Muscle layer of duodenum (tissue), 2 donors: ENCODE data around the gene PADI1.

Experiments used
- H3K27ac ChIP-seq: one replicate; pipeline ENCODE4 v1.7.0; 2013; ENCODE audit warnings: mild to moderate bottlenecking, low read length
- H3K27me3 ChIP-seq: one replicate; pipeline ENCODE4 v1.7.0; 2013; ENCODE audit warnings: low read depth, mild to moderate bottlenecking, control low read depth, low read length
- H3K36me3 ChIP-seq, 2 donors: one replicate each; pipeline ENCODE4 v1.7.0; 2013; ENCODE audit warnings: low read length in 2 of 2, control low read depth in 1 of 2, mild to moderate bottlenecking in 1 of 2; ENCODE audit not compliant: insufficient read depth in 2 of 2, control insufficient read depth in 1 of 2
- H3K4me1 ChIP-seq, 2 donors: one replicate each; pipeline ENCODE4 v1.7.0; 2013; ENCODE audit warnings: low read length in 2 of 2, mild to moderate bottlenecking in 2 of 2, control low read depth in 1 of 2, moderate library complexity in 1 of 2; ENCODE audit not compliant: insufficient read depth in 2 of 2, control insufficient read depth in 1 of 2
- H3K4me3 ChIP-seq, 2 donors: one replicate each; pipeline ENCODE4 v1.7.0; 2013; ENCODE audit warnings: low read length in 2 of 2, low read depth in 1 of 2, mild to moderate bottlenecking in 1 of 2
- H3K9me3 ChIP-seq, 2 donors: one replicate each; pipeline ENCODE4 v1.7.0; 2013; ENCODE audit warnings: low read length in 2 of 2, control low read depth in 1 of 2, mild to moderate bottlenecking in 1 of 2; ENCODE audit not compliant: control insufficient read depth in 1 of 2
- donor health status: healthy.

Gene PADI1

GRCh38 chr1:17224434-17224833 is 19.5 kb downstream of the PADI1 start:
- H3K9me3 ChIP-seq = no peaks in the 10 kb centered on the region
- H3K4me3 ChIP-seq = no peak overlapping the region
- no peaks in the 10 kb centered on the region for H3K27me3 ChIP-seq
- H3K4me1 ChIP-seq = no peaks in the 10 kb centered on the region
- no peaks in the 10 kb centered on the region for H3K36me3 ChIP-seq
- no peak overlapping the region for H3K27ac ChIP-seq

GRCh38 chr1:17225140-17225539 is 20.2 kb downstream of the PADI1 start:
- Histone ChIP-seq H3K27ac (no peak overlapping the region), H3K4me1 (no peaks in the 10 kb centered on the region), H3K36me3 (no peaks in the 10 kb centered on the region), H3K9me3 (no peaks in the 10 kb centered on the region), H3K27me3 (no peaks in the 10 kb centered on the region), H3K4me3 (no peak overlapping the region)

- H3K27ac ChIP-seq = no peak overlapping the region
- no peak overlapping the region for H3K4me3 ChIP-seq
- no peaks in the 10 kb centered on the region for H3K36me3 ChIP-seq
- H3K27me3 ChIP-seq = no peaks in the 10 kb centered on the region
- H3K9me3 ChIP-seq = no peaks in the 10 kb centered on the region
- no peaks in the 10 kb centered on the region for H3K4me1 ChIP-seq
These were observed 22.5 kb downstream of the PADI1 start for GRCh38 chr1:17227358-17227915.

GRCh38 chr1:17228619-17229018 is 23.7 kb downstream of the PADI1 start:
- Histone ChIP-seq H3K4me1 (no peaks in the 10 kb centered on the region), H3K36me3 (no peaks in the 10 kb centered on the region), H3K27me3 (no peaks in the 10 kb centered on the region), H3K4me3 (no peak overlapping the region), H3K9me3 (no peaks in the 10 kb centered on the region), H3K27ac (no peak overlapping the region)

- Histone ChIP-seq H3K4me3 (no peak overlapping the region), H3K9me3 (no peaks in the 10 kb centered on the region), H3K36me3 (no peaks in the 10 kb centered on the region), H3K4me1 (no peaks in the 10 kb centered on the region), H3K27me3 (no peaks in the 10 kb centered on the region), H3K27ac (no peak overlapping the region)
These were observed 24.5 kb downstream of the PADI1 start for GRCh38 chr1:17229379-17229778.

- Histone ChIP-seq H3K36me3 (no peaks in the 10 kb centered on the region), H3K27ac (no peak overlapping the region), H3K4me1 (no peaks in the 10 kb centered on the region), H3K4me3 (no peak overlapping the region), H3K9me3 (no peaks in the 10 kb centered on the region), H3K27me3 (no peaks in the 10 kb centered on the region)
These were observed 25.2 kb downstream of the PADI1 start for GRCh38 chr1:17230106-17230505.

- Histone ChIP-seq H3K4me3 (no peak overlapping the region), H3K4me1 (no peaks in the 10 kb centered on the region), H3K27me3 (no peaks in the 10 kb centered on the region), H3K27ac (no peak overlapping the region), H3K9me3 (no peaks in the 10 kb centered on the region), H3K36me3 (no peaks in the 10 kb centered on the region)
These were observed 25.9 kb downstream of the PADI1 start for GRCh38 chr1:17230671-17231310.

GRCh38 chr1:17232759-17233661 is 28.1 kb downstream of the PADI1 start:
- H3K27me3 ChIP-seq = no peaks in the 10 kb centered on the region
- H3K4me1 ChIP-seq = no peaks in the 10 kb centered on the region
- H3K27ac ChIP-seq = no peak overlapping the region
- no peak overlapping the region for H3K4me3 ChIP-seq
- H3K36me3 ChIP-seq = no peaks in the 10 kb centered on the region
- no peaks in the 10 kb centered on the region for H3K9me3 ChIP-seq

- Histone ChIP-seq H3K27ac (no peak overlapping the region), H3K4me1 (no peaks in the 10 kb centered on the region), H3K27me3 (no peaks in the 10 kb centered on the region), H3K4me3 (no peak overlapping the region), H3K9me3 (no peaks in the 10 kb centered on the region), H3K36me3 (no peaks in the 10 kb centered on the region)
These were observed 28.9 kb downstream of the PADI1 start for GRCh38 chr1:17233675-17234320.

- H3K4me1 ChIP-seq = no peaks in the 10 kb centered on the region
- no peaks in the 10 kb centered on the region for H3K9me3 ChIP-seq
- no peaks in the 10 kb centered on the region for H3K36me3 ChIP-seq
- H3K4me3 ChIP-seq = no peak overlapping the region
- no peak overlapping the region for H3K27ac ChIP-seq
- no peaks in the 10 kb centered on the region for H3K27me3 ChIP-seq
These were observed 29.5 kb downstream of the PADI1 start for GRCh38 chr1:17234405-17234804.

- Histone ChIP-seq H3K4me3 (no peak overlapping the region), H3K9me3 (no peaks in the 10 kb centered on the region), H3K27me3 (no peaks in the 10 kb centered on the region), H3K36me3 (no peaks in the 10 kb centered on the region), H3K4me1 (no peaks in the 10 kb centered on the region), H3K27ac (no peak overlapping the region)
These were observed 30.4 kb downstream of the PADI1 start for GRCh38 chr1:17235135-17235885.
